ENCODE data around the gene APH1B. TPM values are rescaled to one million over a fixed set of nuclear protein-coding genes. Genes with fewer than 3 reads are reported as not detected.

The APH1B gene
- total and polyA plus RNA-seq, 9 of the 15 experiments (the other 6 are each of a cell fraction or from before 2014, with no cell fraction given) = 5.1 to 9.7 (median 7.0) TPM

- TF ChIP-seq ZNF24 (IDR thresholded peaks at IDR 0.05) (no peak), HDAC1 (IDR thresholded peaks at IDR 0.05) (no peak), POLR2A (conservative IDR thresholded peaks at IDR 0.05) (no peak), MEIS2 (IDR thresholded peaks at IDR 0.05; ENCODE audit: partially characterized antibody) (peak; percentile 2), NEUROD1 (IDR thresholded peaks at IDR 0.05; ENCODE audit: borderline replicate concordance, low read depth, low read length, partially characterized antibody) (no peak), ZEB2 (IDR thresholded peaks at IDR 0.05) (no peak), L3MBTL2 (IDR thresholded peaks at IDR 0.05) (no peak), ZNF23 (CRISPR knock-in tag; IDR thresholded peaks at IDR 0.05) (no peak), PTTG1 (tag; IDR thresholded peaks at IDR 0.05; ENCODE audit: low read depth) (no peak), CBFA2T2 (conservative IDR thresholded peaks at IDR 0.05) (peak; percentile 58), ZNF696 (CRISPR knock-in tag; conservative IDR thresholded peaks at IDR 0.05) (no peak), ZNF134 (CRISPR knock-in tag; conservative IDR thresholded peaks at IDR 0.05) (no peak), XRCC5 (IDR thresholded peaks at IDR 0.05; ENCODE audit: low read depth, low read length) (no peak), MAZ (CRISPR knock-in tag; conservative IDR thresholded peaks at IDR 0.05 in 1 of 2, IDR thresholded peaks at IDR 0.05 in 1 of 2) (no peak), HNRNPUL1 (IDR thresholded peaks at IDR 0.05; ENCODE audit: low read length) (no peak)
- TF ChIP-seq, protein P1, sequence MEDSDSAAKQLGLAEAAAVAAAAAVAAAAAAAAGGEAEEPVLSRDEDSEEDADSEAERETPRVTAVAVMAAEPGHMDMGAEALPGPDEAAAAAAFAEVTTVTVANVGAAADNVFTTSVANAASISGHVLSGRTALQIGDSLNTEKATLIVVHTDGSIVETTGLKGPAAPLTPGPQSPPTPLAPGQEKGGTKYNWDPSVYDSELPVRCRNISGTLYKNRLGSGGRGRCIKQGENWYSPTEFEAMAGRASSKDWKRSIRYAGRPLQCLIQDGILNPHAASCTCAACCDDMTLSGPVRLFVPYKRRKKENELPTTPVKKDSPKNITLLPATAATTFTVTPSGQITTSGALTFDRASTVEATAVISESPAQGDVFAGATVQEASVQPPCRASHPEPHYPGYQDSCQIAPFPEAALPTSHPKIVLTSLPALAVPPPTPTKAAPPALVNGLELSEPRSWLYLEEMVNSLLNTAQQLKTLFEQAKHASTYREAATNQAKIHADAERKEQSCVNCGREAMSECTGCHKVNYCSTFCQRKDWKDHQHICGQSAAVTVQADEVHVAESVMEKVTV (CRISPR knock-in tag; IDR thresholded peaks at IDR 0.05) = no peak
- TF ChIP-seq, protein P2, sequence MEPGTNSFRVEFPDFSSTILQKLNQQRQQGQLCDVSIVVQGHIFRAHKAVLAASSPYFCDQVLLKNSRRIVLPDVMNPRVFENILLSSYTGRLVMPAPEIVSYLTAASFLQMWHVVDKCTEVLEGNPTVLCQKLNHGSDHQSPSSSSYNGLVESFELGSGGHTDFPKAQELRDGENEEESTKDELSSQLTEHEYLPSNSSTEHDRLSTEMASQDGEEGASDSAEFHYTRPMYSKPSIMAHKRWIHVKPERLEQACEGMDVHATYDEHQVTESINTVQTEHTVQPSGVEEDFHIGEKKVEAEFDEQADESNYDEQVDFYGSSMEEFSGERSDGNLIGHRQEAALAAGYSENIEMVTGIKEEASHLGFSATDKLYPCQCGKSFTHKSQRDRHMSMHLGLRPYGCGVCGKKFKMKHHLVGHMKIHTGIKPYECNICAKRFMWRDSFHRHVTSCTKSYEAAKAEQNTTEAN (CRISPR knock-in tag; IDR thresholded peaks at IDR 0.05) = no peak
- TF ChIP-seq, protein P3, sequence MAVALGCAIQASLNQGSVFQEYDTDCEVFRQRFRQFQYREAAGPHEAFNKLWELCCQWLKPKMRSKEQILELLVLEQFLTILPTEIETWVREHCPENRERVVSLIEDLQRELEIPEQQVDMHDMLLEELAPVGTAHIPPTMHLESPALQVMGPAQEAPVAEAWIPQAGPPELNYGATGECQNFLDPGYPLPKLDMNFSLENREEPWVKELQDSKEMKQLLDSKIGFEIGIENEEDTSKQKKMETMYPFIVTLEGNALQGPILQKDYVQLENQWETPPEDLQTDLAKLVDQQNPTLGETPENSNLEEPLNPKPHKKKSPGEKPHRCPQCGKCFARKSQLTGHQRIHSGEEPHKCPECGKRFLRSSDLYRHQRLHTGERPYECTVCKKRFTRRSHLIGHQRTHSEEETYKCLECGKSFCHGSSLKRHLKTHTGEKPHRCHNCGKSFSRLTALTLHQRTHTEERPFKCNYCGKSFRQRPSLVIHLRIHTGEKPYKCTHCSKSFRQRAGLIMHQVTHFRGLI (CRISPR knock-in tag; IDR thresholded peaks at IDR 0.05) = no peak
Observed at GRCh38 chr15:63299943-63300575, 22.7 kb downstream of the APH1B start (continued).
